ENCODE results near the gene MAP3K2.

DNA sequence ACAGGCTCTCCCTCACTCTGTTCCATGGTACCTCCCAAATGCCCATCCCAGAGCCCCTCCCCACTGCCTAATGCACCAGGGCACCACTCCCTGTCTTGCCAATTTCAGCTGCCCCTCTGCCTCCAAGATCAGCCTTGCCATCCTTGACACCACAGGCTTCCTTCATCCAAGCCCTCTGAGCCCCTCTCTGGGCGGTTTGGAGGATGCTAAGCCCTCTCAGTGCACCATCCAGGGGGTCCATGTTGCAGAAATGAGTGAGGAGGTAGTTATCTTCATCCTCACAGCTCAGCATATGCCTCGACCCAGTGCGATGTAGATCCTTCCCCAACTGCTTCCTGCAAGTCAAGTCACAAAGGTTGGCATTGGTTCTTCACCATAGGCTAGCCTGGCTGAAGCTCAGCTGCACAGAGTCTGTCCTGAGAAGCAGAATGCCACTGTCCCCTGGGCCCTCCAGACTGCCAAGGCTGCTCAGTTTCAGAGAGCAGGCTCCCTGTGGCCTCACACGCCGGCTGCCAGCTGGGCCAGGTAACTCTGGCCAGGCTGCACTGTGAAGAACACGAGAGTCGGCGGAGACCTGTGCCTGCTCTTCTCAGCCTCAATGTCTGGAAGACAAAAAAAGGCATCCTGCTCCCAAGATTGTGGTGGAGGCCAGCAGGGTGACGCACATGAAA lies 9.9 kb upstream of the MAP3K2 start:
- TF ChIP-seq, protein P1, sequence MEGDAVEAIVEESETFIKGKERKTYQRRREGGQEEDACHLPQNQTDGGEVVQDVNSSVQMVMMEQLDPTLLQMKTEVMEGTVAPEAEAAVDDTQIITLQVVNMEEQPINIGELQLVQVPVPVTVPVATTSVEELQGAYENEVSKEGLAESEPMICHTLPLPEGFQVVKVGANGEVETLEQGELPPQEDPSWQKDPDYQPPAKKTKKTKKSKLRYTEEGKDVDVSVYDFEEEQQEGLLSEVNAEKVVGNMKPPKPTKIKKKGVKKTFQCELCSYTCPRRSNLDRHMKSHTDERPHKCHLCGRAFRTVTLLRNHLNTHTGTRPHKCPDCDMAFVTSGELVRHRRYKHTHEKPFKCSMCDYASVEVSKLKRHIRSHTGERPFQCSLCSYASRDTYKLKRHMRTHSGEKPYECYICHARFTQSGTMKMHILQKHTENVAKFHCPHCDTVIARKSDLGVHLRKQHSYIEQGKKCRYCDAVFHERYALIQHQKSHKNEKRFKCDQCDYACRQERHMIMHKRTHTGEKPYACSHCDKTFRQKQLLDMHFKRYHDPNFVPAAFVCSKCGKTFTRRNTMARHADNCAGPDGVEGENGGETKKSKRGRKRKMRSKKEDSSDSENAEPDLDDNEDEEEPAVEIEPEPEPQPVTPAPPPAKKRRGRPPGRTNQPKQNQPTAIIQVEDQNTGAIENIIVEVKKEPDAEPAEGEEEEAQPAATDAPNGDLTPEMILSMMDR (conservative IDR thresholded peaks at IDR 0.05; ENCODE audit: low read depth, low read length), result no peak
- TF ChIP-seq MAFK (IDR thresholded peaks at IDR 0.05; ENCODE audit: low read depth, low read length) (no peak), RAD21 (IDR thresholded peaks at IDR 0.05; ENCODE audit: low read length) (no peak), POLR2A (IDR thresholded peaks at IDR 0.05; ENCODE audit: low read depth, low read length) (no peak), SMC3 (IDR thresholded peaks at IDR 0.05; ENCODE audit: low read depth, low read length) (no peak), MAZ (IDR thresholded peaks at IDR 0.05; ENCODE audit: borderline replicate concordance, low read depth, low read length) (no peak), MXI1 (IDR thresholded peaks at IDR 0.05; ENCODE audit: borderline replicate concordance, low read depth, low read length) (no peak)
- TF ChIP-seq, protein P2, sequence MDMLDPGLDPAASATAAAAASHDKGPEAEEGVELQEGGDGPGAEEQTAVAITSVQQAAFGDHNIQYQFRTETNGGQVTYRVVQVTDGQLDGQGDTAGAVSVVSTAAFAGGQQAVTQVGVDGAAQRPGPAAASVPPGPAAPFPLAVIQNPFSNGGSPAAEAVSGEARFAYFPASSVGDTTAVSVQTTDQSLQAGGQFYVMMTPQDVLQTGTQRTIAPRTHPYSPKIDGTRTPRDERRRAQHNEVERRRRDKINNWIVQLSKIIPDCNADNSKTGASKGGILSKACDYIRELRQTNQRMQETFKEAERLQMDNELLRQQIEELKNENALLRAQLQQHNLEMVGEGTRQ (IDR thresholded peaks at IDR 0.05; ENCODE audit: low read depth, low read length), result no peak
